Hematopoietic multipotent progenitor cell treated with erythropoietin and hydrocortisone succinate and interleukin-3 and kit ligand, for 4 days (in vitro differentiated cells): ENCODE data around the gene CTNNBL1.
"Not testable (repeated sequence)": the region's sequence is repeated elsewhere in the genome, so short reads cannot be mapped to it uniquely, and the experiment has no call there.

Experiments
- DNase-seq: peaks from one replicate; pipeline ENCODE4 v3.0.0-alpha.2; 2015

CTNNBL1 gene

GRCh38 chr20:37823296-37823980 lies 129.6 kb downstream of the CTNNBL1 start:
- no peak for DNase-seq

GRCh38 chr20:37827605-37828004 lies 133.8 kb downstream of the CTNNBL1 start:
- no peak for DNase-seq

- DNase-seq: no peak
Observed at GRCh38 chr20:37828684-37829083, 134.9 kb downstream of the CTNNBL1 start.

GRCh38 chr20:37829128-37829527 lies 135.3 kb downstream of the CTNNBL1 start:
- DNase-seq: no peak

- peak; percentile 54 for DNase-seq
Observed at GRCh38 chr20:37833221-37833896, 139.5 kb downstream of the CTNNBL1 start.

- DNase-seq: no peak
Observed at GRCh38 chr20:37836926-37837325, 143.1 kb downstream of the CTNNBL1 start.

- DNase-seq: no peak
Observed at GRCh38 chr20:37837924-37838323, 144.1 kb downstream of the CTNNBL1 start.

- no peak for DNase-seq
Observed at GRCh38 chr20:37838769-37839431, 145.1 kb downstream of the CTNNBL1 start.

- no peak for DNase-seq
Observed at GRCh38 chr20:37839432-37839827, 145.6 kb downstream of the CTNNBL1 start.

GRCh38 chr20:37839955-37840354 lies 146.1 kb downstream of the CTNNBL1 start:
- DNase-seq: no peak

GRCh38 chr20:37841389-37841788 lies 147.6 kb downstream of the CTNNBL1 start:
- DNase-seq: no peak

GRCh38 chr20:37841971-37842370 lies 148.1 kb downstream of the CTNNBL1 start:
- no peak for DNase-seq

- peak; percentile 43 for DNase-seq
Observed at GRCh38 chr20:37845241-37845681, 151.4 kb downstream of the CTNNBL1 start.

GRCh38 chr20:37845878-37846277 lies 152.0 kb downstream of the CTNNBL1 start:
- DNase-seq: no peak

GRCh38 chr20:37846573-37846972 lies 152.7 kb downstream of the CTNNBL1 start:
- no peak for DNase-seq

GRCh38 chr20:37848706-37849105 lies 154.9 kb downstream of the CTNNBL1 start:
- no peak for DNase-seq

GRCh38 chr20:37849156-37849555 lies 155.3 kb downstream of the CTNNBL1 start:
- no peak for DNase-seq

- no peak for DNase-seq
Observed at GRCh38 chr20:37849566-37849965, 155.7 kb downstream of the CTNNBL1 start.

- no peak for DNase-seq
Observed at GRCh38 chr20:37850036-37850592, 156.3 kb downstream of the CTNNBL1 start.

GRCh38 chr20:37850724-37851355 lies 157.0 kb downstream of the CTNNBL1 start:
- DNase-seq: peak; percentile 87

- no peak for DNase-seq
Observed at GRCh38 chr20:37852666-37853065, 158.8 kb downstream of the CTNNBL1 start.

GRCh38 chr20:37853823-37854375 lies 160.1 kb downstream of the CTNNBL1 start:
- no peak for DNase-seq

GRCh38 chr20:37856034-37856433 lies 162.2 kb downstream of the CTNNBL1 start:
- not testable (repeated sequence) for DNase-seq
